ENCODE measurements around the gene MYO16.

DNA sequence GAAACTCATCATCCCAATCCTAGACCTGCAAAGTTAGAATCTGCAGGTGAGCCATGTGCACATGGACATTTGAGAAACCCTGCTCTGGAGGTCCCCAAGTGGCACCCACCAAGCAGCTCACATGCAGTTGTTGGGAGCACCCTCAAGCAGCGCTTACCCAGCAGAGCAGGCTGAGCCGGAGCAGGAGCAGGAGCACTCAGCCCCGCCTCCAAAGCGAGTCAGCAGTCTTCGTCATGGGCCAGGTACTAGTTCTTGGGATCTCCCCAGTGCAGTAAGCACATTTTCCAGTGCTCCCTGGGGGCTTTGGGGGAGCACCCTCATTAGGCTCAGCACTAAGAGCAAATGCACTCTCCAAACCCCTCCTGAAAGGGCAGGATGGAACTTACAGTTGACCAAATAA is 584.3 kb downstream of the MYO16 start:
- TF ChIP-seq GATA2 (IDR thresholded peaks at IDR 0.05; ENCODE audit: low read depth, low read length) (no peak), GATA3 (IDR thresholded peaks at IDR 0.05; ENCODE audit: low read depth, low read length) (no peak)
